ENCODE data around the gene VWF. TPM values are rescaled to one million over a fixed set of nuclear protein-coding genes. Genes with fewer than 3 reads are reported as not detected.

Gene VWF
- total RNA-seq, 1 donor from 2014 or later: 0.05 TPM

DNA sequence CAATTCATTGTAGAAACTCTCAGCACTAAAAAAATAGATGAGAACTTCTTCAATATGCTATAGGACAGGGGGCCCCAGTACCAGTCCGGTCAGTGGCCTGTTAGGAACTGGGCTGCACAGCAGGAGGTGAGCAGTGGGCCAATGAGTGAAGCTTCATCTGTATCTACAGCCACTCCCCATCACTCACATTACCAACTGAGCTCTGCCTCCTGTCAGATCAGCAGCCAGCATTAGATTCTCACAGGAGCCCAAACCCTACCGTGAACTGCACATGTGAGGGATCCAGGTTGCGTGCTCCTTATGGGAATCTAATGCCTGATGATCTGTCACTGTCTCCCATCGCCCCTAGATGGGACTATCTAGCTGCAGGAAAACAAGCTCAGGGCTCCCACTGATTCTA, 163.7 kb downstream of the VWF start:
- no peak for DNase-seq (ENCODE audit: low spot score)
- peaks cover 23% of the 10 kb centered on the region for H3K27me3 Mint-ChIP-seq (ENCODE audit: low read depth)
- no peak overlapping the region for H3K27ac Mint-ChIP-seq (ENCODE audit: unreplicated experiment)
- H3K4me3 Mint-ChIP-seq (ENCODE audit: unreplicated experiment): no peak overlapping the region
- H3K4me1 Mint-ChIP-seq (ENCODE audit: low read depth): peaks cover 13% of the 10 kb centered on the region
- no peaks in the 10 kb centered on the region for H3K36me3 Mint-ChIP-seq (ENCODE audit: low read depth)
- peaks cover 2% of the 10 kb centered on the region for H3K9me3 Mint-ChIP-seq (ENCODE audit: low read depth)
- TF ChIP-seq, protein P1, sequence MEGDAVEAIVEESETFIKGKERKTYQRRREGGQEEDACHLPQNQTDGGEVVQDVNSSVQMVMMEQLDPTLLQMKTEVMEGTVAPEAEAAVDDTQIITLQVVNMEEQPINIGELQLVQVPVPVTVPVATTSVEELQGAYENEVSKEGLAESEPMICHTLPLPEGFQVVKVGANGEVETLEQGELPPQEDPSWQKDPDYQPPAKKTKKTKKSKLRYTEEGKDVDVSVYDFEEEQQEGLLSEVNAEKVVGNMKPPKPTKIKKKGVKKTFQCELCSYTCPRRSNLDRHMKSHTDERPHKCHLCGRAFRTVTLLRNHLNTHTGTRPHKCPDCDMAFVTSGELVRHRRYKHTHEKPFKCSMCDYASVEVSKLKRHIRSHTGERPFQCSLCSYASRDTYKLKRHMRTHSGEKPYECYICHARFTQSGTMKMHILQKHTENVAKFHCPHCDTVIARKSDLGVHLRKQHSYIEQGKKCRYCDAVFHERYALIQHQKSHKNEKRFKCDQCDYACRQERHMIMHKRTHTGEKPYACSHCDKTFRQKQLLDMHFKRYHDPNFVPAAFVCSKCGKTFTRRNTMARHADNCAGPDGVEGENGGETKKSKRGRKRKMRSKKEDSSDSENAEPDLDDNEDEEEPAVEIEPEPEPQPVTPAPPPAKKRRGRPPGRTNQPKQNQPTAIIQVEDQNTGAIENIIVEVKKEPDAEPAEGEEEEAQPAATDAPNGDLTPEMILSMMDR (IDR thresholded peaks at IDR 0.05): no peak

DNA sequence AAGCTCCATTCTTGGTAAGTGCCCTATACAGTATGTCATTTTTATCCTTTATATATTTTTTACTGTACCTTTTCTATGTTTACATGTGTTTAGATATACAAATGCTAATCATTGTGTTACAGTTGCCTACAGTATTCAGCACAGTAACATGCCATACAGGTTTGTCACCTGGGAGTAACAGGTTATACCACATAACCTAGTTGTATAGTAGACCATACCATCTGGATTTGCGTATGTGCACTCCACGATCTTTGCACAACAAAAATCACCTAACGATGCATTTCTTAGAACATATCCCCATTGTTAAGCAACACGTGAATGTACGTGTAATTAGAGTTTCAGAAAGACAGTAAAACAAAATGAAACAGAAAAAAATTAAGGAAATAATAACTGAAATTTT, 167.5 kb downstream of the VWF start:
- TF ChIP-seq, protein P1 (IDR thresholded peaks at IDR 0.05): no peak
- no peaks in the 10 kb centered on the region for H3K36me3 Mint-ChIP-seq (ENCODE audit: low read depth)
- H3K4me3 Mint-ChIP-seq (ENCODE audit: unreplicated experiment): no peak overlapping the region
- peaks cover 2% of the 10 kb centered on the region for H3K9me3 Mint-ChIP-seq (ENCODE audit: low read depth)
- no peak overlapping the region for H3K27ac Mint-ChIP-seq (ENCODE audit: unreplicated experiment)
- H3K4me1 Mint-ChIP-seq (ENCODE audit: low read depth): no peaks in the 10 kb centered on the region
- DNase-seq (ENCODE audit: low spot score): no peak
- peaks cover 19% of the 10 kb centered on the region for H3K27me3 Mint-ChIP-seq (ENCODE audit: low read depth)

DNA sequence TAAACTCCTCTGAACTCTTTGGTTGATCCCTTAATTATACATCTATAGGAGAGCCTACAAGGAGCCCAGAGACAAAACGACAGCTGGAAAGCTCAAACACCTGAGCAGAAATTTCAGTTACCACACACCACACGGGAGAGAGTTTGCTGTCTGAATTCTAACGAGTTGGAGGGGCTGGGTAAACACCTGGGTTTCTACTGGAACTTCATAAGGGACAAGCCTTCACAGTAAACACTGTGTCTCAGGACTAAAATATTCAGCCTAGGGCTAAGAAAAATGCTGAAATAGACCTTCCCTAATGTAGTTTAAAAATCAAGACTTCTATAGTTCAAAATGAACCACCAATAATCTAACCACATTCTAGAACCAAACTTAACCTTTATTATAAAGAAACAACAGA, 169.8 kb downstream of the VWF start:
- Mint-ChIP-seq H3K4me3 (ENCODE audit: unreplicated experiment) (no peak overlapping the region), H3K27me3 (ENCODE audit: low read depth) (peaks cover 22% of the 10 kb centered on the region), H3K9me3 (ENCODE audit: low read depth) (peaks cover 2% of the 10 kb centered on the region), H3K36me3 (ENCODE audit: low read depth) (no peaks in the 10 kb centered on the region), H3K4me1 (ENCODE audit: low read depth) (no peaks in the 10 kb centered on the region), H3K27ac (ENCODE audit: unreplicated experiment) (no peak overlapping the region)
- no peak for DNase-seq (ENCODE audit: low spot score)
- TF ChIP-seq, protein P1 (IDR thresholded peaks at IDR 0.05): no peak

DNA sequence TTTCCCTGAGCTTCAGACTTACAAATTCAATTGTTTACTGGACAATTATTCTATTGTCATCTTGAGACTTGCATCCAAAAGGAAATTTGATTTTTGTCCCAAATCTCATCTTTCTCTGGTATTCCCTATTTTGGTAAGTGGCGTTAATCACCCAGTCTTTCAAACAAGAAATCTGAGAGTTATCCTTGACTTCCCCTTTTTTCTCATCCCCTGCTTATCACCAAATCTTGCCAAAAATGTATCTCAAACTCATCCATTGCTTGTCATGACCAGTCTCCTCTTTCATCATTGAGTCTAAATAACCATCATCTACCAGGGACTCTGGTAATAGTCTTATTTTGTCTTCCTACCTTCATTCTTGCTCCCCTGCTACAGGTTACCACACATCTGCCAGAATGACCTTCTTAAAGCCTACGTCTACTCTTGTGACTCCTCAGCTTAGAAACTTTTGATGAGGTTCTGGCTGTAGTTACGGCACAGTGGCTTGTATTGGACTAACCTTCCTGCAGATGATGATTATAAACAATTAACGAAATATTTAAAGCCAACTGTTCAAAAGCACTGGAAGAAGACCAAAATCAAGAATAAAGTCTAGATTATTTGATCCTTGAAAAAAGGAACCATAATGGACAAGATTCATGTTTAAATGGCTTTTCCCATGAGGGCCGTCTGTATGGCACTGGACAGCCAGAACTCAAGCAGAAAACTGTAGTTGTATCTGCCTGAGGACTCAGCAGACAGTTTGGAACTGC, 170.5 kb downstream of the VWF start:
- Mint-ChIP-seq H3K27me3 (ENCODE audit: low read depth) (peaks cover 25% of the 10 kb centered on the region), H3K4me3 (ENCODE audit: unreplicated experiment) (no peak overlapping the region), H3K9me3 (ENCODE audit: low read depth) (peaks cover 2% of the 10 kb centered on the region), H3K27ac (ENCODE audit: unreplicated experiment) (no peak overlapping the region), H3K36me3 (ENCODE audit: low read depth) (no peaks in the 10 kb centered on the region), H3K4me1 (ENCODE audit: low read depth) (no peaks in the 10 kb centered on the region)
- TF ChIP-seq, protein P1 (IDR thresholded peaks at IDR 0.05): no peak
- no peak for DNase-seq (ENCODE audit: low spot score)

DNA sequence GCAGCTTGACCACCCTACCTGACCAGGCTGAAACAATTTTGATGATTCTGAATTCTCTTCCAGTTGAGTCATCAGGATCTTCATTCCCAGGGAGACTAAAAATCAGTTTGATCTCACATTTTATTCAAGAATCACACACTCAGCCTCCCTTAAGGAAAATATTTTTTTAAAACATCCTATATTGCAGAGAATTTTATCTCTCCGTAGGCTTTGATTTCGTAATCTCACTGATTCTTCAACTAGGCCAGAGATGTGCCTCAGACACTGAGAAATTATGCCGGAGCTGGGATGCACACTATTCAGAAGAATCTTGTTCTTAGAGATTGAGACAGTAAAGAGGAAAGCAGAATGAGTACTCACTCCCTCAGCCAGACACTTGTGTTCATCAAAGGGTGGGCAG, 172.4 kb downstream of the VWF start:
- Mint-ChIP-seq H3K27ac (ENCODE audit: unreplicated experiment) (no peak overlapping the region), H3K27me3 (ENCODE audit: low read depth) (peaks cover 25% of the 10 kb centered on the region), H3K9me3 (ENCODE audit: low read depth) (no peaks in the 10 kb centered on the region), H3K36me3 (ENCODE audit: low read depth) (no peaks in the 10 kb centered on the region), H3K4me3 (ENCODE audit: unreplicated experiment) (no peak overlapping the region), H3K4me1 (ENCODE audit: low read depth) (no peaks in the 10 kb centered on the region)
- TF ChIP-seq, protein P1 (IDR thresholded peaks at IDR 0.05): no peak
- DNase-seq (ENCODE audit: low spot score): no peak

Data from chondrocyte (in vitro differentiated cells).